ENCODE measurements around the gene P4HA2. TPM values are rescaled to one million over a fixed set of nuclear protein-coding genes. Genes with fewer than 3 reads are reported as not detected.

P4HA2 gene
- total and polyA plus RNA-seq, 8 donors = 9.0 to 109 (median 26.5) TPM

DNA sequence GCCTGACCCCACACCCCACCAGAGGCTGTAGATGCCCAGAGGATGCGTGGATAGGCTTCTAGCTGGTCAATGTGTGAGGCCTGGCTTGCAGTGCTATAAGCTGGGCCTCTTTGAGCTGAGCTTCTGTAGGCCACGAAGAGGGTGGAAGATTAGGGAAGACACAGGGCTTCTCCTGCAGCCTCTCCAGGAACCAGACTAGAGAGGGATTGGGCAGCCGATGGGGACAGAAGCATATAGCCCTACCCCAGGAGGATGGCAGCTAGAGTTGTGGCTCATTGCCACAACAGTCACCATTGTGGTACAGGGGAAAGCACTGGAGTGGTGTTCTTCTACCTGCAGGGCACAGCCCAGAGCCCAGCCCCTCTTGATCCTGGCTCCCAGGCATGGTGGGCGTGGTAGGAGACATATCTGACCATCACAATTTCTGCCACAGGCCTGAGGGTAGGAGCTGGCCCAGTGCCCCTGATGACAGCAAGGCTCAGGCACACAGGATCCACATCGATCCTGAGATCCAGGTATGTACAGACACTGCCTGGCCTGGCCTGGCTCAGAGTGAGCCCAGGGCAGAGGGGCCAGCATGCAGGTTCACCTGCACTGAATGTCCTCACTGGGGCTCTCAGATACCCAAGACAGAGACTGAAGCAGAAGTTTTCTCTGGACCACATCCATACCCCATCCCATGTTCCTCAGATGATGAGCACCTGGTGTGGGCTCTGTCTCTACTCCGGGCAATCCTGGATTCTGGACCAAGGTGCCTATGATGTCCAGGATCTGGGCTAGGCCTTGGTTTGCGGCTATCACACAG, 38.6 kb upstream of the P4HA2 start:
- Histone ChIP-seq H3K4me3 (no peak overlapping the region), H3K27me3 (no peaks in the 10 kb centered on the region), H3K9me3 (no peaks in the 10 kb centered on the region), H3K4me1 (peaks cover 16 to 76% (median 43%) of the 10 kb centered on the region in 4 donors), H3K36me3 (peaks cover 0 to 45% (median 17%) of the 10 kb centered on the region in 4 donors), H3K27ac (peak overlapping the region in 4 of 5 donors; percentile 72 to 97 (median 88))
- TF ChIP-seq POLR2AphosphoS5 (IDR thresholded peaks at IDR 0.05) (no peak), POLR2A (IDR thresholded peaks at IDR 0.05) (no peak), EP300 (IDR thresholded peaks at IDR 0.05) (no peak)
- TF ChIP-seq, protein P1, sequence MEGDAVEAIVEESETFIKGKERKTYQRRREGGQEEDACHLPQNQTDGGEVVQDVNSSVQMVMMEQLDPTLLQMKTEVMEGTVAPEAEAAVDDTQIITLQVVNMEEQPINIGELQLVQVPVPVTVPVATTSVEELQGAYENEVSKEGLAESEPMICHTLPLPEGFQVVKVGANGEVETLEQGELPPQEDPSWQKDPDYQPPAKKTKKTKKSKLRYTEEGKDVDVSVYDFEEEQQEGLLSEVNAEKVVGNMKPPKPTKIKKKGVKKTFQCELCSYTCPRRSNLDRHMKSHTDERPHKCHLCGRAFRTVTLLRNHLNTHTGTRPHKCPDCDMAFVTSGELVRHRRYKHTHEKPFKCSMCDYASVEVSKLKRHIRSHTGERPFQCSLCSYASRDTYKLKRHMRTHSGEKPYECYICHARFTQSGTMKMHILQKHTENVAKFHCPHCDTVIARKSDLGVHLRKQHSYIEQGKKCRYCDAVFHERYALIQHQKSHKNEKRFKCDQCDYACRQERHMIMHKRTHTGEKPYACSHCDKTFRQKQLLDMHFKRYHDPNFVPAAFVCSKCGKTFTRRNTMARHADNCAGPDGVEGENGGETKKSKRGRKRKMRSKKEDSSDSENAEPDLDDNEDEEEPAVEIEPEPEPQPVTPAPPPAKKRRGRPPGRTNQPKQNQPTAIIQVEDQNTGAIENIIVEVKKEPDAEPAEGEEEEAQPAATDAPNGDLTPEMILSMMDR (IDR thresholded peaks at IDR 0.05) = no peak
- 81 to 87% (median 86%) methylated on average over 6 to 7 of the region's 7 CpGs for WGBS, 5 donors
- intact Hi-C loops (cut with DNase I; ENCODE audit: low total_unique reads) = no loop called here
- no peak for DNase-seq

DNA sequence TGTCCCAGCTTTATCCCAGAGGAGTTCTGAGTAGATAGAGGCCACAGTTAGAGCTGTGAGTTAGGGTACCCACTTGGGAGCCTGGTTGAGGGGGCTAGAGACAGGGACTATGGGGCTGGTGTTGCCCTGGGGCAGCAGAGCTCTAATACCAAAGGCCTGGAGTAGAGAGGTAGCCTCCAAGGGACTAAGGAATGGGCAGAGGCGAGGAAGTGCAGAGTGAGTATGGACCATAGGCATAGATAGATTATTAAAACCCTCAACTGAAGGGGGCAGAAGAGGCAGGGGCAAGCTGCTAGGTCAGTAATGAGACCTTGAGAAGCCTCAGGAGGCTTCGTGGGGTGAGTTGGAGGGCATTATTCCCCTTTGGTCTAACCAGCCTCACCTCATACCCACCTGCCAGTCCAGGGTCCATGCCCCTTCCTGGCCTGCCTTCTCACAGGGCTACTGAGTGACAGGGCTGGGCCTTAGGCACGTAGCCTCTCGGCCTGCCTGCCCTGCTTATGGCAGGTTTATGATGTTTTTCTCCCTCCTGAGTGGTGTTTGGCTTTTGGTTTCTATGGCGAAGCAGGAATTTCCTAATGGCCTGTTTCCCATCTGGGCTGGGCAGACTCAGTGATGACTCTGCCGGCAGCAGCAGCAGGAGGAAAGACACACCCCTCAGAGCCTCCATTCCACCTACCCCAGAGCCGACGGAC, 37.8 kb upstream of the P4HA2 start:
- TF ChIP-seq EP300 (IDR thresholded peaks at IDR 0.05) (no peak), POLR2AphosphoS5 (IDR thresholded peaks at IDR 0.05) (peak; percentile 47 to 72 (median 69)), POLR2A (IDR thresholded peaks at IDR 0.05) (no peak)
- TF ChIP-seq, protein P1 (IDR thresholded peaks at IDR 0.05) = no peak
- Histone ChIP-seq H3K4me1 (peaks cover 24 to 84% (median 49%) of the 10 kb centered on the region in 4 donors), H3K4me3 (no peak overlapping the region), H3K9me3 (no peaks in the 10 kb centered on the region), H3K27me3 (no peaks in the 10 kb centered on the region), H3K36me3 (peaks cover 0 to 37% (median 13%) of the 10 kb centered on the region in 4 donors), H3K27ac (peak overlapping the region; percentile 13 to 97 (median 80))
- peak in 1 of 2 donors; percentile 95 for DNase-seq
- WGBS, 5 donors = 35 to 57% (median 50%) methylated on average over 6 to 8 of the region's 8 CpGs
- intact Hi-C loops (cut with DNase I; ENCODE audit: low total_unique reads) = no loop called here

DNA sequence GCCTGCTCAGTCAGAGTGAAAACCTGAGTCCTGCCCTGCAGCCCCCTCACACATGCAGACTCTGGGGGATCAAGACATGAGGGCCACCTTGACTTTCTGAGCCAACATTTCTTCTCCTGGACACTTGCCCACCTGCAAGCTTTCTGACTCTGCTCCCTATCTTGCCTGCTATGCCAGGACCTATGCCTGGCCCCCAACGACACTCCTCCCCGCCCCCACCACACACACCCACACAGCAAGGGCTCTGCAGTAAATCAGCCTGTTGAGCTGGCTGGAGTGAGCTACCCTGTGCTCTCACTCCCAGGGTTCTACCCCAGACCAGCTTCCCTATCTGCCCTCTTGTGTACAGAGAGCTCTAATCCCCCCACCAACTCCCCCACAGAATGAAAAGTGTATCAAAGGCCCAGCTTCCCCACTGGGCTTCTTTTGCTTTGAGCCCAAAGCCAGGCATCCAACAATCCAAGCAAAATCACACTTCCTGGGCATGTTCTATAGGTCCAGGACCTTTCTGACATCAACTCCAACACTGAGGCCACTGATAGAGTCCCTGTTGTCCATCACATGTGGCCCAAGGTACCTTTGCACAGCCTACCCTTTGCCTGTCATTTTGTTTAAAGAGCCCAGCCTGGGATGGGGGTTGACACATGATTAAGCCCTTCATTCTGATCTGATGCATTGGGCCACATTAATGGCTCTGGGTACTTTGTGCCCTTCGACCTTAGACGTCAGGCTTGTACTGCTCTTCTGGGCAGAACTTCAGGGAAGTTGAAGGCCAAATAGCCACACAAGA, 37.1 kb upstream of the P4HA2 start:
- H3K9me3 ChIP-seq = no peaks in the 10 kb centered on the region
- H3K36me3 ChIP-seq = peaks cover 0 to 37% (median 12%) of the 10 kb centered on the region in 4 donors
- H3K27ac ChIP-seq = peak overlapping the region in 4 of 5 donors; percentile 72 to 97 (median 88)
- WGBS, 5 donors = 66 to 73% (median 68%) methylated on average over 4 of the region's 4 CpGs
- H3K4me1 ChIP-seq = peaks cover 30 to 86% (median 53%) of the 10 kb centered on the region in 4 donors
- no peak overlapping the region for H3K4me3 ChIP-seq
- no peaks in the 10 kb centered on the region for H3K27me3 ChIP-seq
- DNase-seq = no peak
- TF ChIP-seq POLR2AphosphoS5 (IDR thresholded peaks at IDR 0.05) (no peak), POLR2A (IDR thresholded peaks at IDR 0.05) (no peak), EP300 (IDR thresholded peaks at IDR 0.05) (no peak)
- TF ChIP-seq, protein P1 (IDR thresholded peaks at IDR 0.05) = no peak
- intact Hi-C loops (cut with DNase I; ENCODE audit: low total_unique reads) = no loop called here

All from stomach (tissue), 9 donors.